Measurements from ENCODE around the gene TMEM97. TPM values are rescaled to one million over a fixed set of nuclear protein-coding genes. Genes with fewer than 3 reads are reported as not detected.

The TMEM97 gene
- total RNA-seq, 2 donors from 2014 or later: 3.2 to 3.4 TPM

DNA sequence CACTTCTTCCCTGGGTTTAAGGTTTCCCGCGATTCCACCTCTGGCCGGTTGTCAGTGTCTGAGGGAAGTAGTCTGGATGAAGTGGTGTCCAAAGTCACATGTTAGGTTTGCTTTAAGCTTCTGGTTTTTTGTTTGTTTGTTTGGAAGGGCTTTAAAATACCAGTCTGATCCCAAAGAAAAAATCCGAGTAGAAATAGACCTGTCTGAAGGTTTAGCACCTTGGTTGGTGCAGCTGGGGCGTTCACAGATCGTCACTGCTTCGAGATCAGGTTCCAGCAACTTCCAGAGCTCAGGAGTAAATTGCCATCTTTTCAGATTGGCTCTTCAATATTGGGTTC lies 567 bp downstream of the TMEM97 start:
- Histone ChIP-seq H3K4me1 (peaks cover 0 to 18% of the 10 kb centered on the region in 2 donors), H3K4me3 (peak overlapping the region; percentile 55 to 64), H3K27ac (peak overlapping the region; percentile 47 to 52), H3K36me3 (no peaks in the 10 kb centered on the region), H3K9me3 (no peaks in the 10 kb centered on the region), H3K27me3 (no peaks in the 10 kb centered on the region)
- DNase-seq (ENCODE audit: low spot score): no peak
- TF ChIP-seq, protein P1, sequence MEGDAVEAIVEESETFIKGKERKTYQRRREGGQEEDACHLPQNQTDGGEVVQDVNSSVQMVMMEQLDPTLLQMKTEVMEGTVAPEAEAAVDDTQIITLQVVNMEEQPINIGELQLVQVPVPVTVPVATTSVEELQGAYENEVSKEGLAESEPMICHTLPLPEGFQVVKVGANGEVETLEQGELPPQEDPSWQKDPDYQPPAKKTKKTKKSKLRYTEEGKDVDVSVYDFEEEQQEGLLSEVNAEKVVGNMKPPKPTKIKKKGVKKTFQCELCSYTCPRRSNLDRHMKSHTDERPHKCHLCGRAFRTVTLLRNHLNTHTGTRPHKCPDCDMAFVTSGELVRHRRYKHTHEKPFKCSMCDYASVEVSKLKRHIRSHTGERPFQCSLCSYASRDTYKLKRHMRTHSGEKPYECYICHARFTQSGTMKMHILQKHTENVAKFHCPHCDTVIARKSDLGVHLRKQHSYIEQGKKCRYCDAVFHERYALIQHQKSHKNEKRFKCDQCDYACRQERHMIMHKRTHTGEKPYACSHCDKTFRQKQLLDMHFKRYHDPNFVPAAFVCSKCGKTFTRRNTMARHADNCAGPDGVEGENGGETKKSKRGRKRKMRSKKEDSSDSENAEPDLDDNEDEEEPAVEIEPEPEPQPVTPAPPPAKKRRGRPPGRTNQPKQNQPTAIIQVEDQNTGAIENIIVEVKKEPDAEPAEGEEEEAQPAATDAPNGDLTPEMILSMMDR (IDR thresholded peaks at IDR 0.05): no peak

DNA sequence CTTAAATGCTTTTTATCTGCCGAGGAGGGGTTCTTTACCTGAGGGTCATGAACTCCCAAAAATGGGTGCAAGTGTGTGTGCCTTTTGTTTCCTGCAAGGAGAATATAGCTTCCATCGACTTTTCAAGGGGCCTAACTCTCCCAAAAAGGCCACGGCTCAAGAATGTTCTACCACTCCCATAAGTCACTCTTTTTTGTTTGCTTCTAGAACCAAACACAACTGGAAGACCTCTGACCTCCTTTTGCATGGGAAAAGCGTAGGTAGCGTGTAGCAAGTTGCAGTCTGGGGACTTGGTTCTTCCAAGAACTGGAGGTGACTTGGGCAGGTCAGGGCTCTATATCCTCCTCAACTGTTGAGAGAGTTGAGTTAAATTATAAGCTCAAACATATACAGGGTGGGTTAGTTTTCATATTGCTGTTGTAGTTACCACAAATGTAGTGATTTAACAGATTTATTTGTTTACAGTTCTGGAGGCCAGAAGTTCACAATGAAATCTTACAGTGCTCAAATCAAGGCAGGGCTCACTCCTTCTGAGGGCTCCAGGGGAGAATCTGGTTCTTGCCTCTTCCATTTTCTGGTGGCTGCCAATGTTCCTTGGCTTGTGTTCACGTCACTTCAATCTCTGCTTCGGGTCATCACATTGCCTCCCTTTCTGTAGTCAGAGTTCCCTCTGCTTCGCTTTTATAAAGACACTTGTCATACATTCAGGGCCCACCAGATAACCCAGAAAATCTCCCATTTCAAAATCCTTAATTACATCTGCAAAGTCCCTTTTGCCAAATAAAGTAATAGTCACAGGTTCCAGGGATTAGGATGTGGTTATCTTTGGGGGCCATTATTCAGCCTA lies 1.4 kb downstream of the TMEM97 start:
- no peaks in the 10 kb centered on the region for H3K36me3 ChIP-seq
- no peaks in the 10 kb centered on the region for H3K9me3 ChIP-seq
- no peak overlapping the region for H3K4me3 ChIP-seq
- TF ChIP-seq, protein P1 (IDR thresholded peaks at IDR 0.05): no peak
- peaks cover 0 to 18% of the 10 kb centered on the region in 2 donors for H3K4me1 ChIP-seq
- no peaks in the 10 kb centered on the region for H3K27me3 ChIP-seq
- no peak overlapping the region for H3K27ac ChIP-seq
- no peak for DNase-seq (ENCODE audit: low spot score)

DNA sequence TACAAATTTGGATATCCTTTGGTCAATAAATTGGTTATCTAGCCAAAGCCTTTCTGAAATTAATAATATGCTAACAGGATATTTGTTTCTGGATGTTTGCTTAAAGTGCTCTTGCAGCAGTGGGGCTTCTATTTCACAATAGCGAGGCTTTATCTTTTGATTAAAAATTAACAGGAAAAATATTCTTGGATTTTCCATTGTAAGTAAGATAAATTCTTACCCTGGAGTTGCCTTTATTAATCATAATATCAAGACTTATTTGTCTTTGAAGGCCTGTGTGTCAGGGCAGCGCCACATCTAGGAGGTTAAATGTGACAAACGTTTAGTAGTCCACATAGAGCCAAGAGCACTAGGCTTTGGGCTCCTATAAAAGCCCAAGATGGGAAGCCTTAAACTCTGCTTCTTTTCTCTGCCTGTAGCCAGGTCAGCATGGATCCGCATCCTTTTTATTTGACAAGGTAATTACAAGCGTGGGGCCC lies 5.3 kb downstream of the TMEM97 start:
- DNase-seq (ENCODE audit: low spot score): no peak
- TF ChIP-seq, protein P1 (IDR thresholded peaks at IDR 0.05): no peak
- H3K4me3 ChIP-seq: no peak overlapping the region
- no peaks in the 10 kb centered on the region for H3K9me3 ChIP-seq
- H3K36me3 ChIP-seq: peaks cover 24% of the 10 kb centered on the region
- H3K27ac ChIP-seq: no peak overlapping the region
- peaks cover 0 to 9% of the 10 kb centered on the region in 2 donors for H3K4me1 ChIP-seq
- no peaks in the 10 kb centered on the region for H3K27me3 ChIP-seq

DNA sequence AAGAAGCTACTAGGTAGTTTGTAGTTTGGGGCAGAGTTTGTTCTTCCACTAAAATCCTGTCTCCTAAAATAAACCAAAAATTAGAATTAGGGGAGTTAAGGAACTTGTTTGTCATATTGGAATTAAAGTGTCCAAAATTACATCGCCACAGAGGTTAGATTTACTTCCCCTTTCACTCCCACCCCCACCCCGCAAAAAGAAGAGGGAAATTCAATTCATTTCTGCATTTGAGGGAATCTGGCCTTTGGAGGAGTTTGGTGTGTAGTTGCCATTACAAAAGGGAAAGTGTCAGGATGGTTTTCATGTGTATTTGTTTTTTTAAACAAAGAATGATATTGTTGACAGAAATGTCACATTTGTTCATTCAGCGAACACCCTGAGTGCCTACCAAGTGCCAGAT lies 5.8 kb downstream of the TMEM97 start:
- Histone ChIP-seq H3K27ac (no peak overlapping the region), H3K4me1 (peaks cover 0 to 4% of the 10 kb centered on the region in 2 donors), H3K4me3 (no peak overlapping the region), H3K9me3 (no peaks in the 10 kb centered on the region), H3K27me3 (no peaks in the 10 kb centered on the region), H3K36me3 (peaks cover 28% of the 10 kb centered on the region)
- TF ChIP-seq, protein P1 (IDR thresholded peaks at IDR 0.05): no peak
- DNase-seq (ENCODE audit: low spot score): no peak

DNA sequence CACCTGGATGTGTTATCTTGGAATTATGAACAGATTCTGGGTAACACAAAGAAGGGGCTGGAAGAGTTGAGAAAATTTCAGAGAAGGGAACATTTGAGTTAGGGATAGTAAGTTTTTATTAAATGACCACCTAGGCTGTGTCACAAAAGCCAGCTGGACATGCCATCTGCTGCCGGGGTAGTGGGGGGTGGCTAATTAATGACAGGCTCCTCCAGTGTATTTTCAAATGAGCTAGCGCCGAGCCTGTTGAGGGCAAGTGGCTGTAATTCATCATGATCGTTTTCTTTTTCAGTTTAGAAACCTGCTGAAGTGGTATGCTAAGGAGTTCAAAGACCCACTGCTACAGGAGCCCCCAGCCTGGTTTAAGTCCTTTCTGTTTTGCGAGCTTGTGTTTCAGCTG lies 6.2 kb downstream of the TMEM97 start:
- H3K27me3 ChIP-seq: no peaks in the 10 kb centered on the region

More for the DNA sequence above, 6.2 kb downstream of the TMEM97 start:
- H3K4me3 ChIP-seq: no peak overlapping the region
- H3K36me3 ChIP-seq: peaks cover 29% of the 10 kb centered on the region
- no peaks in the 10 kb centered on the region for H3K9me3 ChIP-seq
- TF ChIP-seq, protein P1 (IDR thresholded peaks at IDR 0.05): no peak
- H3K27ac ChIP-seq: no peak overlapping the region
- DNase-seq (ENCODE audit: low spot score): no peak
- H3K4me1 ChIP-seq: peaks cover 0 to under 1% of the 10 kb centered on the region in 2 donors

Data from right atrium auricular region (tissue), 2 donors.